ENCODE measurements around the gene EXOC6B. TPM values are rescaled to one million over a fixed set of nuclear protein-coding genes. Genes with fewer than 3 reads are reported as not detected.

Gene EXOC6B
- total RNA-seq, 1 experiment from 2014 or later: 40.1 TPM

- Histone ChIP-seq H3K79me2 (ENCODE audit: insufficient read depth, low read length) (no peaks in the 10 kb centered on the region), H4K5ac (ENCODE audit: insufficient read length, low read depth, low read length) (no peak overlapping the region), H3K4me1 (ENCODE audit: insufficient read depth, low read length) (no peaks in the 10 kb centered on the region), H3K27ac (ENCODE audit: insufficient read length, low read depth, low read length) (no peak overlapping the region), H2BK15ac (ENCODE audit: low read depth, low read length) (no peak overlapping the region), H2AK5ac (ENCODE audit: insufficient read length, low read length) (no peak overlapping the region), H3K56ac (ENCODE audit: insufficient read length, low read depth, low read length) (no peak overlapping the region), H4K91ac (ENCODE audit: insufficient read length, low read depth, low read length) (no peak overlapping the region), H2AFZ (ENCODE audit: low read length) (no peak overlapping the region), H3K18ac (ENCODE audit: insufficient read length, low read depth, low read length) (no peak overlapping the region), H2BK5ac (ENCODE audit: insufficient read length, low read length) (no peak overlapping the region), H3K9me3 (ENCODE audit: control insufficient read depth, low read depth, low read length) (no peaks in the 10 kb centered on the region), H2BK120ac (ENCODE audit: low read depth, low read length, poor library complexity, severe bottlenecking) (no peak overlapping the region), H3K9ac (ENCODE audit: extremely low read depth, insufficient read length, low read length) (no peak overlapping the region), H3K79me1 (ENCODE audit: insufficient read depth, low read depth, low read length, poor library complexity, severe bottlenecking) (no peaks in the 10 kb centered on the region), H3K4ac (ENCODE audit: low read depth, low read length) (no peak overlapping the region), H4K8ac (replicated peaks; ENCODE audit: insufficient read length, low read depth, low read length) (no peak overlapping the region), H3K14ac (ENCODE audit: insufficient read depth, low read length) (no peak overlapping the region), H3K23me2 (ENCODE audit: insufficient read length, low read depth, low read length, poor library complexity, severe bottlenecking) (no peaks in the 10 kb centered on the region), H3K4me2 (ENCODE audit: insufficient read depth, insufficient read length, low read length) (no peak overlapping the region), H4K20me1 (ENCODE audit: control insufficient read depth, insufficient read depth, insufficient read length) (no peaks in the 10 kb centered on the region), H2BK12ac (ENCODE audit: insufficient read length, low read depth, low read length) (no peak overlapping the region), H3T11ph (ENCODE audit: low read length) (no peak overlapping the region), H3K23ac (ENCODE audit: insufficient read length, low read depth, low read length) (no peak overlapping the region), H2BK20ac (ENCODE audit: low read depth, low read length, poor library complexity, severe bottlenecking) (no peak overlapping the region), H3K27me3 (ENCODE audit: insufficient read depth, low read length) (no peaks in the 10 kb centered on the region)
- TF ChIP-seq CTCF (conservative IDR thresholded peaks at IDR 0.05): no peak
- H3K4me1 Mint-ChIP-seq: peaks cover 8 to 10% of the 10 kb centered on the region in 2 experiments; a peak in 1 of 4 replicates
- H3K4me3 Mint-ChIP-seq: no peak overlapping the region
- no peak for DNase-seq
- no peaks in the 10 kb centered on the region for H3K27me3 Mint-ChIP-seq (ENCODE audit: low read depth)
- WGBS (ENCODE audit: extremely low coverage, insufficient read length, low lambda C conversion rate): no CpG with 5 or more reads among the region's 4 CpGs
- no peaks in the 10 kb centered on the region for H3K36me3 Mint-ChIP-seq (ENCODE audit: insufficient read depth in 1 of 3, low read depth in 3 of 3)
- H3K9me3 Mint-ChIP-seq: no peaks in the 10 kb centered on the region
- H3K27ac Mint-ChIP-seq: no peak overlapping the region
Measured at GRCh38 chr2:72454189-72454588, 371.6 kb downstream of the EXOC6B start.
